Stimulated activated CD4-positive, alpha-beta T cell treated with anti-CD3 and anti-CD28 coated beads, Interleukin-1b, Interleukin-23, amount 100 ng/mL, for 1 hour (primary cell): ENCODE data around the gene OMG.
"Not testable (repeated sequence)": the region's sequence is repeated elsewhere in the genome, so short reads cannot be mapped to it uniquely, and the experiment has no call there.

Experiments used
- DNase-seq, 2 donors: peaks; one replicate each; pipeline ENCODE4 v3.0.0-alpha.2; 2020; ENCODE audit warnings: low read depth in 2 of 2

Gene OMG

GRCh38 chr17:31262923-31263322 lies 34.1 kb downstream of the OMG start:
- not testable (repeated sequence) for DNase-seq

DNA sequence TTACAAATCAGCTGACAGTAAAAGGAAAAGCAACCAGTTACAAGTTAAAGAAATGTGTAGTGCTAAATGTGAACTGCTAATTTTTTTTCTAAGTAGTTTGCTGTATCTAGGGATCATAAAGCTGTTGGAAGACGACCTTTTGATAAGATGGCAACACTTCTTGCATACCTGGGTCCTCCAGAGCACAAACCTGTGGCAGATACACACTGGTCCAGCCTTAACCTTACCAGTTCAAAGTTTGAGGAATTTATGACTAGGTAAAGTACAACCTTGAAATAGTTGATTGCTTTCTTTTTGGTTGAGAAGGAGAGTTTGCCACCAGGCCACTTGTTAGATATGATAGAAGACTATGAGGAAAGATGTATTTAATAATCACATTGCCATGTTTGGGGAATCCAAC lies 35.4 kb downstream of the OMG start:
- DNase-seq, result no peak

DNA sequence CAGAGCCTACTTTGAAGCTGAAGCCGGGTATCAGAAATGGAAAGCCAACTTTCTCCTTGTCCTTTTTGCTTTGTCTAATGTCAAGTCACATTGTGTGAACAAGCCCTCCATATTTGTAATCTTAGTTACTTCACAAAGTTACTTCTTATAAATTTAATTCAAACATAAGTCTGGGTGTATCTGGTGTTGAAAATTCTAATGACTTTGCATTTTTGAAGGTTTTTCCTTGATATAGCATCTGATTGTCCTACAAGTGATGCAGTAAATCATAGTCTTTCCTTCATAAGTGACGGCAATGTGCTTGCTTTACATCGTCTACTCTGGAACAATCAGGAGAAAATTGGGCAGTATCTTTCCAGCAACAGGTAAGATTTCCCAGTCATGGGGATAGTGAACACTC lies 36.9 kb downstream of the OMG start:
- DNase-seq, result no peak

GRCh38 chr17:31256936-31257335 lies 40.1 kb downstream of the OMG start:
- no peak for DNase-seq

DNA sequence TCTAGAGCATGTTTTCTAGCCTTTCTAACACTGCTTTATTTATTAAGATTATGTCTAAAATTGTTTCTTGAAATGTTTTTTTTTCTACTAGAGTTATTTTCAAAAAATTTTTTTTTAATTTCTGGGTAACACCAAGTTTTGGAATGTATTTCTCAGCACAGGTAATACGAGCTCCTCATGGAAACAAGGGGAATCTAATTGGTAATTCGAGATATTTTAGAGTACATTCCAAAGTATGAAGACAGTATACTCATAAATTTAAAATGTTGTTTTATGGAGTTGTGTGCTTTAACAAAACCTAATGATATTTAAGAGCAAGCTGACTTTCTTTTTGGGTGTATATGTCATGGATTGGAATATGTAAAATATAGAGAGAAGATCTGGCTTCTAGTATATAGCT lies 42.4 kb downstream of the OMG start:
- no peak for DNase-seq

DNA sequence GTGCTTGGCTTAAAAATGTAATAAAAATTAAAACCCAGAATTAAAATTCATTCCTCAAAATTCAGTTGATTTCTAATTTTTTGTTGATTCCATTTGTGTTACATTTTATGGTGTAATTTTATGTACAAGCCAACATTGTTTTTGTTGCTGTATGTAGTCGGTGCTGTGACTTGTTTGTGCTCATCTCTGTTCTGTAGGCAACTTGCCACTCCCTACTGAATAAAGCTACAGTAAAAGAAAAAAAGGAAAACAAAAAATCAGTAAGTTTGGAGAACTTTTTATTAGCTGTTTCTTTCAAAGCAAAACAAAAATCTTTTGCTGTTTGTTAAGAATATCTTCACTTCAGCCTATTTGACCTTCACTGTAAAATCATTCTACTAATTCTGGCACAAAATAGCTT lies 44.3 kb downstream of the OMG start:
- DNase-seq, result no peak

GRCh38 chr17:31251970-31252328 lies 45.1 kb downstream of the OMG start:
- no peak for DNase-seq

- no peak for DNase-seq
These were observed 45.7 kb downstream of the OMG start for GRCh38 chr17:31251105-31251969.

GRCh38 chr17:31250229-31250628 lies 46.8 kb downstream of the OMG start:
- no peak for DNase-seq

- no peak for DNase-seq
These were observed 47.3 kb downstream of the OMG start for GRCh38 chr17:31249835-31250141.

DNA sequence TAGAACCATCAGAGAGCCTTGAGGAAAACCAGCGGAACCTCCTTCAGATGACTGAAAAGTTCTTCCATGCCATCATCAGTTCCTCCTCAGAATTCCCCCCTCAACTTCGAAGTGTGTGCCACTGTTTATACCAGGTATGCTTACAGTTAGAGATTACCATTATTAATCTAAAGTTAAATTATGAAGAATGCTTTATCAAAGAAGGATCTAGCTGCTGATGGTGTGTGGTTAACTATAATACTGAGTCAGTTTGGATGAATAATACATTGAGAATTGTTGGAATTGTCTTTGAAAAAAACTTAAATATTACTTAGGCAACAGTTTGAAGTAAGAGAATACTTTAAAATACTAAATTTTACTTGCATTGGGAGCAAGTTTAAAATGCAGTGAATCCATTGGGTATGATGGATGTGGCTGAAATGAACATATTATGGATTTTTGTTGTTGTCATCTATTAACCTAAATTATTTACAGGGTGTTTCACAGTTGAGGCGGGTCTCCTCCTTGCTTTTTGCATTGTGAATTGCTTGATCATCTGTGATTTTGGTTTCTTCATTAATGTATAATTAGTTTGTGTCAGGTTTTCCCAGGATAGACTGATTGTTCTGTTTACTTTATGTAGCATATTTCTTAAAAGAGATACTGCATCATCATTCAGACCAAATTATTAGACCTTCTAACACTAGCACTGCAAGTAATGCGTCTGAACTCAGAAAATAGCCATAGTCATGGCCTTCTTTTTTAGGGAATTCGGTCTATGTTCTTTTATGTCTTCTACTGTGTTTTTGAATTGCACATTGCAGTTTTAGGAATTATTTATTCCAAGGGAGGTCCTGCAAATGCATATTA lies 47.8 kb downstream of the OMG start:
- no peak for DNase-seq
